Measurements from ENCODE around the gene ZNF526.

ZNF526 gene

GRCh38 chr19:42253245-42254088 lies 33.4 kb downstream of the ZNF526 start (continued):
- TF ChIP-seq ZNF658 (tag by site-specific recombination; IDR thresholded peaks at IDR 0.05) (no peak), ZNF558 (tag by site-specific recombination; IDR thresholded peaks at IDR 0.05) (no peak), ZNF2 (tag by site-specific recombination; IDR thresholded peaks at IDR 0.05) (no peak), SP7 (tag by site-specific recombination; IDR thresholded peaks at IDR 0.05) (peak; percentile 58), ZNF280C (tag by site-specific recombination; IDR thresholded peaks at IDR 0.05) (no peak), ZNF777 (tag by site-specific recombination; IDR thresholded peaks at IDR 0.05; ENCODE audit: borderline replicate concordance) (0 out of 2 replicates have a peak, but pooled peaks have one; percentile 25), ZNF610 (tag by site-specific recombination; IDR thresholded peaks at IDR 0.05; ENCODE audit: borderline replicate concordance) (peak; percentile 82), ZNF211 (tag by site-specific recombination; IDR thresholded peaks at IDR 0.05; ENCODE audit: low read depth) (no peak), ZNF623 (tag by site-specific recombination; IDR thresholded peaks at IDR 0.05) (no peak), ZNF140 (tag by site-specific recombination; IDR thresholded peaks at IDR 0.05) (no peak), REPIN1 (tag by site-specific recombination; IDR thresholded peaks at IDR 0.05; ENCODE audit: low read depth) (0 out of 2 replicates have a peak, but pooled peaks have one; percentile 54), ZBTB6 (tag by site-specific recombination; IDR thresholded peaks at IDR 0.05) (peak; percentile 38; the same call in 1 of the 2 replicates), FEZF1 (tag by site-specific recombination; IDR thresholded peaks at IDR 0.05) (peak; percentile 9; the same call in 1 of the 2 replicates), ZBTB8A (tag by site-specific recombination; IDR thresholded peaks at IDR 0.05) (peak; percentile 33; the same call in 1 of the 2 replicates), ZBTB20 (tag by site-specific recombination; IDR thresholded peaks at IDR 0.05) (peak; percentile 97), ZNF664 (tag by site-specific recombination; IDR thresholded peaks at IDR 0.05) (no peak), INSM2 (tag by site-specific recombination; IDR thresholded peaks at IDR 0.05) (0 out of 2 replicates have a peak, but pooled peaks have one; percentile 24), ZNF791 (tag by site-specific recombination; IDR thresholded peaks at IDR 0.05) (no peak), ZNF221 (tag by site-specific recombination; IDR thresholded peaks at IDR 0.05; ENCODE audit: borderline replicate concordance) (no peak), ZNF621 (tag by site-specific recombination; IDR thresholded peaks at IDR 0.05) (no peak), HIC1 (tag by site-specific recombination; IDR thresholded peaks at IDR 0.05) (peak; percentile 68), SP2 (tag by site-specific recombination; IDR thresholded peaks at IDR 0.05) (peak; percentile 88), ZNF184 (tag by site-specific recombination; IDR thresholded peaks at IDR 0.05) (no peak), ZNF530 (tag by site-specific recombination; IDR thresholded peaks at IDR 0.05; ENCODE audit: low read depth) (no peak), ZNF426 (tag by site-specific recombination; IDR thresholded peaks at IDR 0.05) (no peak), ZNF10 (tag by site-specific recombination; IDR thresholded peaks at IDR 0.05) (0 out of 2 replicates have a peak, but pooled peaks have one; percentile 34), KLF10 (tag by site-specific recombination; IDR thresholded peaks at IDR 0.05) (peak; percentile 91), ZBTB49 (tag by site-specific recombination; IDR thresholded peaks at IDR 0.05; ENCODE audit: low read depth) (no peak)

Measured in HEK293 (cell line).